Activated CD4-positive, alpha-beta T cell treated with anti-CD3 and anti-CD28 coated beads for 1 hour (primary cell): Measurements from ENCODE around the gene MNDA.
"Not testable (repeated sequence)": the region's sequence is repeated elsewhere in the genome, so short reads cannot be mapped to it uniquely, and the experiment has no call there.

Experiments used
- DNase-seq: peaks from one replicate; pipeline ENCODE4 v3.0.0-alpha.2; 2020

MNDA gene

GRCh38 chr1:158839566-158839965, 8.4 kb downstream of the MNDA start:
- DNase-seq = no peak

DNA sequence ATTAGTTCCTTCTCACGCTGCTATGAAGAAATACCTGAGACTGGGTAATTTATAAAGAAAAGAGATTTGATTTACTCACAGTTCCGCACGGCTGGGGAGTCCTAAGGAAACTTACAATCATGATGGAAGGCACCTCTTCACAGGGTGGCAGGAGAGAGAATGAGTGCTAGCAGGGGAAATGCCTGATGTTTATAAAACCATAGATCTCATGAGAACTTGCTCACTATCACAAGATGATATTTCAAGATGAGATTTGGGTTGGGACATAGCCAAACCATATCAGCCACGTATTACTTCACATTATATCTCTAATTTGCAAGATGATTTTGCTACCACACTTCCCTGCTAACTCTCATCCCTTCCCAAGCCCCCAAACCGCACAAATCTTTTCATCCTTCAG, 9.1 kb downstream of the MNDA start:
- DNase-seq = no peak

GRCh38 chr1:158864595-158864994, 33.4 kb downstream of the MNDA start:
- DNase-seq = no peak

GRCh38 chr1:158870438-158870837, 39.3 kb downstream of the MNDA start:
- not testable (repeated sequence) for DNase-seq

DNA sequence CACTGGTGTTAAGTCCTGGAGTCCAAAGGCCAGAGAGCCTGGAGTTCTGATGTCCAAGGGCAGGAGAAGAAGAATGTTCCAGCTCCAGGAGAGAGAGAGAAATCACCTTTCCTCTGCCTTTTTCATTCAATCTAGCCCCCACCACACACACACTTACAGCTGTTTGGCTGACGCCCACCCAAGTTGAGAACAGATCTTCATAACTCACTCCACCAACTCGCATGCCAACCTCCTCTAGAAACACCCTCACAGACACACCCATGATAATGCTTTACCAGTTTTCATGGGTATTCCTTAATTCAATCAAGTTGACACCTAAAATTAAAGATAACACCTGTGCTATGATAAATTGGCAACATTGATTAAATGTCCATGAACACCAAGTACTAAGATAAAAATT, 42.0 kb downstream of the MNDA start:
- DNase-seq = no peak

GRCh38 chr1:158893654-158894053, 62.5 kb downstream of the MNDA start:
- no peak for DNase-seq

DNA sequence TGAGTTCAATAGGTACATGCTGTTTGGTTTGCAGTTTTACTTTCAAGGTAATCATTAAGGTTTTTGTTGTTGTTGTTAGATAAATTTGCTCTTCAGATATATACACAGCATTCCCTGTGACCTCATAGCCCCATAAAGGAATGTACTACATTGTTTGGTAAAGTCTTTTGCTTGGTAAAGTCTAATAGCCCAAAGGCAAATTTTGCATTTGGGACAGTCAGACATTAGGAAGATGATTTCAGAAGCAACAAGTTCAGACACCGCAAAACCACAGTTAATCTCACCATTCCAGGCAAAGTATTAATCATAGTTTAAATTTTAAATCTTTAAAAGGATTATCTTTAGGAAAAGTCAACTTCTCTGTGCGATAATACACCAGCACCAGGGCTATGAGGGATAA, 67.6 kb downstream of the MNDA start:
- DNase-seq = no peak
